Measurements from ENCODE around the gene FAM210B.

GRCh38 chr20:56406910-56407309 is 48.1 kb downstream of the FAM210B start:
- TF ChIP-seq POLR2A (IDR thresholded peaks at IDR 0.05) (no peak), CTCF (IDR thresholded peaks at IDR 0.05) (no peak)
